ENCODE results near the gene DNAH10.

The DNAH10 gene

DNA sequence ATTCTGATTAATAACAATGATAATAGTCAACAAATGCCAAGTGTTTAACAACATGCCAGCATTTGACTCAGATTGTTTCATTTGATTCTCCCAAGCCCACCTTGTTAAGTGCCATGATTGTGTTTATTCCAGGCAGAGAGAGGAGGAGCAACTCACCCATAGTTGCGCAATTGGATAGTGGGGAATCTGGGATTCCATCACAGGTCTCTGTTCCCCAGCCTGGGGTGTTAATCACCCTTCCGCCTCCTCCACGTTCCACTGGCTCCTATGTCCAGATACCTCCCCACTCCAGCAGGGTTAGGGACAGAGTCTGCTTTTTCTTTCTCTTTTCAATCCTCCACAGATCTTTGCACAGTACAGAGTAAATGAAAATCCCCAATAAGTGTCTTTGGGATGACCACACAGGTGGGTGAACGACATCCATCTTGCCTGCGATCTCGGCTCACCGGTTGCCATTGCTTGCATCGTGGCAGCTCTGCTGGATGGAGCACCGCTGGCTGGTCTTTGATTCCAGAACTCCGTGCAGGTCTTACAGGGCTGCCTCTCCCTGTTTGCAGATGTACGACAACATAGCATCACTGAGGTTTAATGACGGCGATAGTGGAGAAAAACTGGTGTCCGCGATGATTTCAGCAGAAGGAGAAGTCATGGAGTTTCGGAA lies 78.8 kb downstream of the DNAH10 start:
- no peak for DNase-seq (ENCODE audit: low read depth)

DNA sequence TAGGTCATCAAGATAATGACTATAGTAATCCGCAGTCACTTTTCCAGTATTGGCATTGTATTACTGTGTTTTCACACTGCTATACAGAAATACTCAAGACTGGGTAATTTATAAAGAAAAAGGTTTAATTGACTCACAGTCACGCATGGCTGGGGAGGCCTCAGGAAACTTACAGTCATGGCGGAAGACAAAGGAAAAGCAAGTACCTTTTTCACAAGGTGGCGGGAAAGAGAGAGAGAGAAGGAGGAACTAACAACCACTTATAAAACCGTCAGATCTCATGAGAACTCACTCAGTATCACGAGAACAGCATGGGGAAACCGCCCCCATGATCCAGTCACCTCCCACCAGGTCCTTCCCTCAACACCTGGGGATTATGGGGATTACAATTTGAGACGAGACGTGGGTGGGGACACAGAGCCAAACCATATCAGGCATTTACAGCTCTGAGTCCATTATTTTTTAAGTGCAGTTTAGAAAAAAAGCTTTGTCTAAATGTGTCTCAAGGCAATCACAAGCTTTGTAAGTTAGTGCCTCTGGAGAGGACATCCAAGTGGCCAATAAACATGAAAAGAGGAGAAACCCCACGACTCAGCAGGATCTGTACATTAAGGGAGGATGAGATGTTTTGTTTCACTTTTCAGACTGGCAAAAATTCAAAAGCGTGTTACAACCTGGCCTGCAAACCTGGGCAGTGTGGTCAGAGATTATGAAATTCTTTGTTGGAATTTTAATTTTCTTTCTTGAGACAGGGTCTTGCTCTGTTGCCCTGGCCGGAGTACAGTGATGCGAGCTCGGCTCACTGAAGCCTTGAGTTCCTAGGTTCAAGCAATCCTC lies 82.0 kb downstream of the DNAH10 start:
- DNase-seq (ENCODE audit: low read depth) = no peak

DNA sequence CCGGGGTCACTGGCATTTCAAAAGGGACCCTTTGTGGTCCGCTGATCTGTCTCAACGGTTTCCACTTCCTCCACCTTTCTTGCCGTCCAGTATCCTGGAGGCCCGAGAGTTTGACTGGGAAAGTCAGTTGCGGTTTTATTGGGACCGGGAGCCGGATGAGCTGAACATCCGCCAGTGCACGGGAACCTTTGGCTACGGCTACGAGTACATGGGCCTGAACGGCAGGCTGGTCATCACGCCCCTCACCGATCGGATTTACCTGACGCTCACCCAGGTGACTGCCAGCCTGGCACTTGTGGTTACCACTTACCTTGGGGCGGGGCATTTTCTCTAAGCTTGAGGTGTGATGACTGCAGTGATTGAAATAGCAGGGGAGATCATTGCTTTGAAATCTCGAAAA lies 83.8 kb downstream of the DNAH10 start:
- no peak for DNase-seq (ENCODE audit: low read depth)

DNA sequence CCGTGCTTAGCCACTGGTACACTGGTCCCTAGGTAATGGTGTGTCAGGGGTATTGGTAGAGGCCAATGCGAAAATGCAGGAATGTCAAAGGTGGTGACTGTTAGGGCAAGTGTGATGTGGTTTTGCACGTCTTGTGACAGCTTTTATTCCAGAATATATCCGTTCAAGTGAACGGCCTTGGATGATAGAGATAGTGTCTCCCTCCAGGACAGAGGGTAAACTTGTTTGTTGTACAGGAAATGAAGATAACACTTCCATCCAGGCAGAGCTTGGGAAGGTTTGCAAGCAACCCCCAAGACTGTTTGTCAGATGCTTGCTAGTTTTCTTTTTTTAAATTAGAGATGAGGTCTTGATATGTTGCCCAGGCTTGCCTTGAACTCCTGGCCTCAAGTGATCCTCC lies 84.2 kb downstream of the DNAH10 start:
- no peak for DNase-seq (ENCODE audit: low read depth)

DNA sequence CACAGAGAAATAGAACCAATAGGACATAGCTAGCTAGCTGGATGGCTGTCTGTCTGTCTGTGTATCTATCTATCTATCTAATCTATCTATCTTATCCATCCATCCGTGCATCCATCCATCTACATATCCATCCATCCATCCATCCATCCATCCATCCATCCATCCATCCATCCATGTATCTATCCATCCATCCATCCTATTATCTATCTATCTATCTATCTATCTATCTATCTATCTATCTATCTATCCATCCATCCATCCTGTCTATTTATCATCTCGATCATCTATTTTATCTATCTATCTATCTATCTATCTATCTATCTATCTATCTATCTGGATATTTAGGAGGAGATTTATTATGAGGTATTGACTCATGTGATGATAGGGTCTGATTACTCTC lies 84.9 kb downstream of the DNAH10 start:
- no peak for DNase-seq (ENCODE audit: low read depth)

DNA sequence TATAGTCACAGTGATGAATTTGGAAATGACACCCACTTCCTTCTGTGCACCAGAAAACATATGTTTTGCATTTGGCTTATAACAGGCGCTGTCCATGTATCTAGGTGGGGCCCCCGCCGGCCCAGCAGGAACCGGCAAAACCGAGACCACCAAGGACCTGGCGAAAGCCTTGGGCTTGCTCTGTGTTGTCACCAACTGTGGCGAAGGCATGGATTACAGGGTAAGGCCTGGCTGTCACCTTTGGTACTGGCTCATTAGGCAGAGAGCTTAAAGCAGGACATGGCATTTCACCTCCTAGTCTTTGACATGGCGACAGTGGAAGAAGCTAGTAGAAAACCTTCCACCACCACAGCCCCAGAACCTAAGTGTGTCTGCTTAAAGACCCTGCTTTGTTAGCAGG lies 85.8 kb downstream of the DNAH10 start:
- no peak for DNase-seq (ENCODE audit: low read depth)

DNA sequence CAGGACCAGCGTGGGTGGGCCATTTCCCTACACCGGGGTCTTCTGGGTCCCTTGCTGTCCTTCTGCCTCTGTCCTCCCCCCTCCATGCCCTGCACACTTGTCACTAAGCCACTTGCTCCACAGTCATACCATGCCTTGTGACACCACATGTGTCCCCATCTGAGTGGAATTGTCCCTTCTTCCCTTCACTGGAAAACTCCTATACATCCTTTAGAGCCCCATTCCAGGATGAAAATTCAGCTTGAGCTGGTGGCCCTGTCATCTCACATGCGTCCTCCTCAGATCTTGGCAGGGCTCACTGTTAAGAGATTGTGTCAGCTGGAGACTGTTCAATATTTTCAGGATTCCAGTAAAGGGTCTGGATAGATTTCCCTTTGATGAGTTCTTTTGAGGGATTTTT lies 87.4 kb downstream of the DNAH10 start:
- no peak for DNase-seq (ENCODE audit: low read depth)

DNA sequence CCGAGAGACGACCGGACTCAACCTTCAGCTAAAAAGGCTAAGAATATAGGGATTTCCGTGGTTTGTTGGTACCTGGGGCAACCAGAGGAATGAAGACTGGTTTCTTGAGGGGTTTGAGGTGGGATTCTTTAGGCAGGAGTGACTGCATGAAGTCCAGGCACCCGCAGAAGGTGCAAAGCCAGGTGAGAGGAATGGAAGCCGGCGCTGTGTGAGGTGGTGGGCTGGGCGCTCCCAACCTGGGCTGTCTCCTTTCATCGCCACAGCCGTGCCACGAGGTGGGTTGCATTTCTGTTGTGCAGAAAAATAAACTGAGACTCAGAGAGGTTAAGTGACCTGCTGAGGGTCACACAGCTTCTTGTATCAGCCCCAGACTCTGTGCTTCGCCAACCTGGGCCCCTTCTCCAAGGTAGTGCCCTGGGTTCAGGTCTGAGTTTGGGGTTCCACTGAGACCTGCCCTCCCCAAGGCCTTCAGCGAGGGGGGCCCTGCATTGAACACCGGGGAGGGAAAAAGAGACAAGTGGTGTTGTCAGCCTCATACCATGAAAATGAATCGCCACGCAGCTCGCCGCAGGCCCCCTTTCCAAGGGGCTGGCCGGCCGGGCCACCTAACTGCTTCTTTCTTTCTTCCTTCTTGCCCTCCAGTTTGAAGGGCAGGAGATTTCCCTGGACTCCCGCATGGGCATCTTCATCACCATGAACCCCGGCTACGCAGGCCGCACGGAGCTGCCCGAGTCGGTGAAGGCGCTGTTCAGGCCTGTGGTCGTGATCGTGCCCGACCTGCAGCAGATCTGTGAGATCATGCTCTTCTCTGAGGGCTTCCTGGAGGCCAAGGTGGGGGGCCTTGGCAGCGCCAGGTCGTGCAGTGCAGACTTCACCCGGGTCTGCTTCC lies 88.4 kb downstream of the DNAH10 start:
- DNase-seq (ENCODE audit: low read depth) = no peak

DNA sequence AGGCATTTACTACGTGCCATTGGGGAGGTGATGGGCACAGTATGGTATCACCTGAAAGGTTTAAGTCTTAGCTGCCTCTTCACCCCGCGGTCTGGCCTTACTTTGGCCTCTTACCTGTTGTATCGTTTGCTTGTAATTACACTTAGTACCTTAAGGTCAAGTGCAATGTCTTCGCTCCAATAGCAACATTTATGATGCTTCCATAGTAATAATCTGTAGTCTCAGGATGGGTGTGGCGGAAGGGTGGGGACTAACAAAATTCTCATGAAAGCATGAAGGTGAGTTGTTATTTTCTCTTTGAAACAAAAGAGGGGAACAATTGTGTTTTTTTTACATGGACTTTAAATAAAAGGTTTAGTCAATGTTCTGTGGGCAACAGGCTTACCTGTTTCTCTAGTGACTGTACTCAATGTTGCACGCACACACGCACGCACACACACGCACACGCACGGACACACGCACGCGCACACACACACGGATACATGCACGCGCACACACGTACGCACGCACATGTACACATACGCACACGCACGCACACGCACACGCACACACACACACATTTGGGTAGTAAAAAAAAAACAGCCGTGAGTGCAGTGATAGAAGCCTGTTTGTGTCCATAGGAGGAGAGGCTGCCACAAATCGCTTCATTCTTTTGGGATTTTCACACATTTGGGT lies 91.4 kb downstream of the DNAH10 start:
- DNase-seq (ENCODE audit: low read depth) = no peak

DNA sequence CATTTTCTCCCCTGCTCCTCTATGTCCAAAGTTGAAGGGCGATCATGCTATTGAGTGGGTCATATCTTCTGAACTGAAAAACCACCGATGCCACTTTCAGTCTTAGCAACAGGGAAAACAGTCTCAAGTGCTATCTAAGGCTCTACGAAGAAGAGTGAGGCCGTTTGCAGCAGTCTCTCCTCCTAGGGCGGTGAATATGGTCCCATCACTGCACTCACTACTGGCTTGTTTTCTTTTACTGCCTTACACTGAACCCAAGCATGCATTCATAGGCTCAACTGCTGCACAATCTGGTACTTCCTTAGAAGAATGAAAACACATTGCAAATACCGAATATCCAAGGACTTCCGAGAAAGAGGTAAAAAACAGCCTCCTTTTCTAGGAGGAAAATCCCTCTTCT lies 92.1 kb downstream of the DNAH10 start:
- DNase-seq (ENCODE audit: low read depth) = no peak

DNA sequence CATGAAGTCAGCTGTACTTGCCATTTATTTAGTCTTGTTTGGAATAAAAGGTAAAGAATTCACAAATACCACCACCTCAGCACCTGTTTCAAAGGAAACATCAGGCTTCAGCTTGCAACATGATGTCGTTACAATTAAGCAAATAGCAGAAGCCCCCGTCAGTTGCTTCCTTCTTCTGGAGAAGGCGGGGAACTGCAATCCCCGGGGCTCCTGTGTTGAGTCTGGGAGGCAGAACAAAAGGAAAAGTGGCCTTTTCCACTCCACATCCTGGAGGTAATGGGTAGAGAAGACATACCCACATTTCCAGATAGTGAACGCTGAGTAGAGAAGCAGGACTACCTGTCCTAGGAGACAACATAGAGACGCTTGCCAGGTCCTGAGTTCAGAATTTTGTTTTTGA lies 92.8 kb downstream of the DNAH10 start:
- no peak for DNase-seq (ENCODE audit: low read depth)

DNA sequence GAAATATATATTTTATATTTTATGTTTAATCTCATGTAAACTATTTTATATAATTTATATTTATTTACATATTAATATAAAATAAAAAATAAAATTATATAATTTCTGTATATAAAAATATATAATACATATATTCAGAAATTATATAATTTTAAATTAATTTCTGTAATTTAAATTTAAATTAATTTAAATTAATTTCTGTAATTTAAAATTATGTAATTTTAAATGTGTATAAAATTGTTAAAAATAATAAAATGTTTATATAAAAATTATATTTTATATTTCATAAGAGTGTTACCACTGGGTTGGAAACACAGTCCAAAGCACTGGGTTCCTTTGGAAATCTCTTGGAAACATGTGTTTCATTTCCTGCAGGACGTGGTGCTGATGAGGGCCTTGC lies 94.6 kb downstream of the DNAH10 start:
- no peak for DNase-seq (ENCODE audit: low read depth)

DNA sequence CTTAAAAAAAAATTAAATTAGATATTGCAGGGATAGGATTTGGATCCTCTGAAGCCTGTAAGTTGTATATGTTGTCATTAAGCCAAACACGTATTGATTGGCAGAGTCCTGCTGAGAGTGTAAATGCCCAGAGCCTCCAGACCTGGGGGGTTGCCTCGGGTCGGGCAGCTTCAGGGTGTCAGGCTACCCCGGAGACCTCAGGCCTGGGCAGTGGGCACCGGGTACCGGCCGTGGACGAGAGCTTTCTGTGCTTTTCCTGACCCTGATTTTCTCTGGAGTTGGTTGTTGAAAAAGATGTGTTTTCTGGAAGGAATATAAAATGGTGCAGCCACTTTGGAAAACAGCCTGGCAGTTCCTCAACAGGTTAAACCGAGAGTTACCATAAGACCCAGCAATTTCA lies 96.1 kb downstream of the DNAH10 start:
- no peak for DNase-seq (ENCODE audit: low read depth)

DNA sequence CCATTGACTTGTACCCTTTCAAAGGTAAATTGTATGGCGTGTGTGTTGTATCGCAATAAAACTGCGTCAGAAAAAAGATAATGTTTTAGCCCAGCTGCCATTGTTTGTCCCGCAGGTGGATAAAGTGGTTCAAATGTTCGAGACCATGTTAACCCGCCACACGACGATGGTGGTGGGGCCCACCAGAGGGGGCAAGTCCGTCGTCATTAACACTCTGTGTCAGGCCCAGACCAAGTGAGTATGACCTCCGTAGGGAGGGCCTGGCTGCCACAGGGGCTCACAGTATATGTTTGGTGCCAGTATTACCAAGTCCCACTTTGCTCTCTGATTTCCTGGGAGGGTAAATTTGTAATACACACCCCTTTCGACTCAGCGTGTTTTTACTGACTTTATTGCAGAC lies 96.9 kb downstream of the DNAH10 start:
- DNase-seq (ENCODE audit: low read depth) = no peak

DNA sequence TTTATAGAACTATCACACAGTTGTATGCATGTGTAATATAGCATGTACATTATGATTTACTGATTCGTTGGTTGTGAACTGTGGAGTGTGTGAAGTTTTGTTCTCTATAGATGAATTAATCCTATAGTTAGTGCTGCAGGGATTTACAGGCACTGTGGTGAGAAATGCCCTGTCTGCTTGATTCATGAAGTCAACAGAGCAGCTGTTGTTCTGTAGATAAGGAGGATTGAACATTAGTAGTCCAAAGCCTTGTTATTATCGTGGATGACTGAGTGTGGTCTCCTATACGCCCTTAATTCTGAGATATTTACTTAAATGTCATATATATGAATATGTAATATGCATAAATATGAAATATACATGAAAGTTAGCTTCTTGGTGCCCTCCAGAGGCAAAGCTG lies 98.3 kb downstream of the DNAH10 start:
- DNase-seq (ENCODE audit: low read depth) = no peak

DNA sequence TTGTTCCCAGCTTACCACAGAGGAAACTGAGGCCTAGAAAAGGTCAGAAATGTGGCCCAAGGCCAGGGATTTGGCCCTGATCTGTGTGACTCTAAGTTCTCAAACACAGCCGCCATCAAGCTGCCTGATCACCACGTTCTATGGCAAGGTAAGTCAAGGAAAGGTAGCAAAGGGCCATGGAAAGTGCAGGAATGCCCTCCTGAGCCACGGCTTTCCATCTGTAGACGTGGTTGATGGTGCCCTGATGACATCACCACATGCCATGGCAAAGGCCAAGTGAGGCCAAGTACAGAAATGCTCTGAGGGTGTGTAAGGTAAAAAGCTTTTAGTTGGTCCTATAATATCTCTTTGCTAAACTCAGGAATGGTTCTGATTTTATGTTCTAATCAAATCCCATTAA lies 99.3 kb downstream of the DNAH10 start:
- no peak for DNase-seq (ENCODE audit: low read depth)

DNA sequence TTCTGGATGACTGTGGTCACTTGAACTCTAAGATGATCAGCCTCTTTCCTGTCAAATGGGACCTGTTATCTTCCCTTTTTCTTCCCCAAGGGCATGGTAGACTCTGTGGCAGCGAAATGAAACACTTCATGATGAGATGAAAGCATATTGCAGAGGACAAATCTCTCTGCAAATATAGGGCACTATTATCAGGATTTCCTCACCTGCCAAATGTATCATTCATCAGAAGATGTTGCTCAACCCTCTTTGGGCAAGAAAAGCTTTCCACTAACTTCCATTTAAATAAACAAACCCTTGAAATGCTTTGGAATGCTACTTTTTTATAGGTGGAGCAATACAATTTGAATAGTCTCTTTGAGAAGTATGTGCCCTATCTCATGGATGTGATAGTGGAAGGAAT lies 105.0 kb downstream of the DNAH10 start:
- DNase-seq (ENCODE audit: low read depth) = no peak

DNA sequence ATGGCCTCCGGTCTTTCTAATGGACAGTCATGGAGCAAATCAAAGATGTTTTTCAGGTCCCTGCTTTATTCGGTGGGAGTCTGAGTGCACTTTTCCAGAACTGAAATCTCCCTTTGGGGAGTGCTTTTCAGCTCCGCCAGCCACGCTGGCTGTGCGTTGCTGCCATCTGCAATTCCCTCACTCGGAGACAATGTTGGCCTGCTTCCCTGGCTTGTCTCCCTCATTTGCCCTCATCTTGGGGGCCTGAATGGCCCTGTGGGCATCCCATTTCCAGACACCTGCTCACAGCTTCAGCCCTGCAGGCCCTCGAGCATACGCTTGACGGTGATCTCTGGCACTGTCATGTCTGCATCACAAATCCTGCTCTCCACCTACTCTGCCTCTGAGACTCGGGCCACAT lies 106.7 kb downstream of the DNAH10 start:
- DNase-seq (ENCODE audit: low read depth) = no peak

DNA sequence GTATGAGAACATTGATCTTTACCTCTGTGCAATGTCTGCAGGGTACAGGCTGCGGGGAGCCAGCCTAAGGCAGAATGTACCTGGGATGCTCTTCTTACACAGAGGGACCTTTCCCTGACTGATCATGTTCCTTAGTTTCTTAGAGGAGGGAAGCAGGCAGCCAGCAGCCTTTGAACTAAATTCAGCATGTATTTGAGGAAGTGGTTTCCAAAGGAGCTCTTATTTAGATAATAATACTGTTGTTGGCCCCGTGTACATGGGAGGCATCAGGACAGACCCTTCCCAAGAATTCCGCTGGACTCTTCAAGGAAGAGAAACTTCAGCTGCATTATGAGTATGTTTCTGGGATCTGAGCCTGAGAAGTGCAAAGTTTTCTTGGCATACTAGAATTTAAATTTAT lies 111.7 kb downstream of the DNAH10 start:
- no peak for DNase-seq (ENCODE audit: low read depth)

DNA sequence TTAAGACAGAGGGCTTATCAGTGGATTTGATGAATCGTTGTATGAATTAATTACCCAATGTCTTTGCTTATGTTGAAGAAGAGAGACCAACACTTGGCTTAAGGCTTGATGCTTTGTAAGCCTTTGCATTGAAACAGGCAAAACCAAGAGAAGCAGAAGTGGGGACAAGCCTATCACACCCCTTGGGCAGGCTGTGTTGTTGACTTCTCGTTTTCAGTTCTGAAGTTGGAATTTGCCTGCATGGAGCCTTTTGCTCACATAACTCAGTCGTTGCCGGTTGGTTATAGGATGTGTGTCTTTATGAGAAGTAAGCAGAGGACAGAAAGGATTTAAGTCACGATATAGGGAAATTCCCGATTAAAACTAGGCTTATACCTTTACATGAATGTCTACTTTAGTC lies 115.9 kb downstream of the DNAH10 start:
- no peak for DNase-seq (ENCODE audit: low read depth)

DNA sequence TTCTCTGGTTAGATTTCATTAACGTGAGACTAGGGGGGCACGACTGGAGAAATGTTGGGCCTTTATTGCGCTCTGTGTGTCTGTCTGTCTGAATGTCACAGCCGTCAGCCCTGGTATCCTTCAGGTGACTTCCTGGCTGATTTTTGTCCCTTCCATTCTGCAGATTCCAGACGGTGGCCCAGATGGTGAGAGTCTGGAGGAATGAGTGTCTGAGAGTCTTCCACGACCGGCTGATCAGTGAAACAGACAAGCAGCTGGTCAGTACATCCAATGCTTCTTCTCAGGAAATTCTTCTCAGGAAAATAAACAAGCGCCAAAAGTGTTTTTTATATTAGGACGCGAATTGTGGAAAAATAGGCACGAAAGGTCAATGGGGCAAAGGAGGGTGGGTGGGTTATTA lies 117.0 kb downstream of the DNAH10 start:
- no peak for DNase-seq (ENCODE audit: low read depth)

DNA sequence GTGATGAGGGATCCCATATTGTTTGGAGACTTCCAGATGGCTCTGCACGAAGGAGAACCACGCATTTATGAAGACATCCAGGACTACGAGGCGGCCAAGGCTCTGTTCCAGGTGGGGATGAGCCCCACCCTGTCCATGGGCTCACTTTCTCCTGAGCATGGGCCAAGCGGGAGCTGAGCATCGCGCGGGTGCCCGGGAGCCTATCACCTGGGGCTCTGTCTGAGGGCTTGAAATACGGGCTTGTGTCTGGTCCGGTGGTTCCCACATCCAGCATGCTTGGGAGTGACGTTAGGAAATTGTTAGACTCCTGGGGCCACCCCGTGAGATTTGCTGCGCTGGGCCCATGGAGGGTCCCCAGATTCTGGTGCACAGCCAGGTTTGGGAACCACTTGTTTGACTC lies 117.6 kb downstream of the DNAH10 start:
- DNase-seq (ENCODE audit: low read depth) = no peak
